K562 treated with DMSO at 1 percent for 24 hours (cell line): ENCODE measurements around the gene NANOGP8. TPM values are rescaled to one million over a fixed set of nuclear protein-coding genes. Genes with fewer than 3 reads are reported as not detected.

Source experiments
- total RNA-seq: library from RNA; unstranded; fragments of 300-600 nt; gene quantifications from 2 replicates; pipeline ENCODE4 v1.2.3, GENCODE V29; 2022; ENCODE audit warnings: low read depth; ENCODE audit not compliant: insufficient read depth

Gene NANOGP8
- total RNA-seq, result not detected in 2 replicates

GRCh38 chr15:35085176-35085919, at the start of gene NANOGP8:
NANOGP8 (minus strand) TSS chr15:35085295; CDS start chr15:35085110, 185 bp downstream.

Other genes starting within 250 kb of the NANOGP8 start
- gene AQR, start 115.6 kb downstream of the NANOGP8 start, total RNA-seq, result 8.5 and 9.5 TPM in 2 replicates
- 6.1 and 6.7 TPM in 2 replicates for gene ZNF770, start 97.0 kb downstream of the NANOGP8 start, total RNA-seq